HG02884 (cell line): ENCODE measurements around the gene BCL2A1.
"Not testable (repeated sequence)": the region's sequence is repeated elsewhere in the genome, so short reads cannot be mapped to it uniquely, and the experiment has no call there.

Source experiments
- ATAC-seq: cut with Tn5 transposase; IDR thresholded peaks from one replicate; pipeline ENCODE4 v1.9.1; 2021; ENCODE audit warnings: mild to moderate bottlenecking, moderate library complexity; ENCODE audit not compliant: unreplicated experiment

Gene BCL2A1

GRCh38 chr15:79962178-79962577 is 8.8 kb downstream of the BCL2A1 start:
- no peak for ATAC-seq

- ATAC-seq: no peak
Observed at GRCh38 chr15:79960502-79961212, 10.3 kb downstream of the BCL2A1 start.

- no peak for ATAC-seq
Observed at GRCh38 chr15:79957741-79958140, 13.3 kb downstream of the BCL2A1 start.

GRCh38 chr15:79956354-79956939 is 14.5 kb downstream of the BCL2A1 start:
- no peak for ATAC-seq

- ATAC-seq: no peak
Observed at GRCh38 chr15:79954661-79955060, 16.3 kb downstream of the BCL2A1 start.

GRCh38 chr15:79953951-79954444 is 17.0 kb downstream of the BCL2A1 start:
- ATAC-seq: no peak

- ATAC-seq: no peak
Observed at GRCh38 chr15:79952329-79952728, 18.7 kb downstream of the BCL2A1 start.

GRCh38 chr15:79950247-79950646 is 20.7 kb downstream of the BCL2A1 start:
- no peak for ATAC-seq

- ATAC-seq: no peak
Observed at GRCh38 chr15:79948761-79949160, 22.2 kb downstream of the BCL2A1 start.

GRCh38 chr15:79948095-79948695 is 22.8 kb downstream of the BCL2A1 start:
- ATAC-seq: no peak

GRCh38 chr15:79947009-79947408 is 24.0 kb downstream of the BCL2A1 start:
- ATAC-seq: no peak

GRCh38 chr15:79944622-79945021 is 26.4 kb downstream of the BCL2A1 start:
- no peak for ATAC-seq

- ATAC-seq: peak; percentile 90
Observed at GRCh38 chr15:79943820-79944219, 27.2 kb downstream of the BCL2A1 start.

GRCh38 chr15:79942741-79943481 is 28.1 kb downstream of the BCL2A1 start:
- no peak for ATAC-seq

GRCh38 chr15:79939399-79939798 is 31.6 kb downstream of the BCL2A1 start:
- no peak for ATAC-seq

- no peak for ATAC-seq
Observed at GRCh38 chr15:79938143-79938542, 32.9 kb downstream of the BCL2A1 start.

- not testable (repeated sequence) for ATAC-seq
Observed at GRCh38 chr15:79935556-79936201, 35.3 kb downstream of the BCL2A1 start.

- no peak for ATAC-seq
Observed at GRCh38 chr15:79933231-79933630, 37.8 kb downstream of the BCL2A1 start.

GRCh38 chr15:79932447-79932846 is 38.5 kb downstream of the BCL2A1 start:
- no peak for ATAC-seq

- ATAC-seq: no peak
Observed at GRCh38 chr15:79930516-79930915, 40.5 kb downstream of the BCL2A1 start.

- no peak for ATAC-seq
Observed at GRCh38 chr15:79929412-79929811, 41.6 kb downstream of the BCL2A1 start.
